Panc1 (cell line): ENCODE results near the gene ATP2B1.

Experiments used
- POLR2AphosphoS5 ChIP-seq: IDR thresholded peaks from 2 replicates; pipeline ENCODE4 v1.6.1; 2012; ENCODE audit warnings: mild to moderate bottlenecking, low read depth, low read length, moderate library complexity
- TCF7L2 ChIP-seq: IDR thresholded peaks from 2 replicates; pipeline ENCODE4 v1.6.1; 2011; ENCODE audit warnings: mild to moderate bottlenecking, low read depth, low read length, inconsistent platforms
- TF ChIP-seq, protein P1 (sequence below): fragments of 450-650 bp; IDR thresholded peaks from 2 replicates; pipeline ENCODE4 v1.5.1; 2017; ENCODE audit warnings: mild to moderate bottlenecking

DNA sequence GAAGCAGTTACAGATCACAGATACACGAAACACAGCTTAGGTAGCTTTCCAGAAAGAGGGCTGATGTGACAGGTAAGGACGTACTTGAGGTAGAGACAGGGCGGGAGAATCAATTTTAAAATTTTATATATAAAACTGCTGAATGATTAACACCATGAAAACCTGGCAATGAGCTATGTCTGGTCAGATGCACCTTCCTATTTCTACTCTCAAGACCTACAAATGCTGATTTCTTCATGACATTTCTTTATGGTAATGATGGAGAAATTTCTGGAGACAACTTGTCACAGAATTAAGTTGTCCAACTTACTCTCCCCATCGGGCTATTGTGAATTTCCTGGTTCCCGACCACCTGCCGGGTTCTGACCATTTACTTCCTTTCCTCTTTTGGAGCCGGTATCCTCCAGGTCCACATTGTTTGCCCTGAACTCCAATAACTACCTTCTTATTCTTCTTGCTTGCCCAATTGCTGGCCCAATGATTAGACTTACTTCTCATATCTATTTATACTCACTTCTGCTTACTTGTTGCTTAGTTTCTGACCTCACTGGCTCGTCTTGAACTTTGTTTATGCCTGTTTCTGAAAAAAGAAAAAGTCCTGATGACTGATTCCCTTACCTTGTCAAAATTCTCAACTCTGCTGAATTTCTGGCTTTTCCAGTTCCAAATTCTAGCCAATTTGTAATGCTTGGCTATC, 12.8 kb upstream of the ATP2B1 start:
- TF ChIP-seq, protein P1, sequence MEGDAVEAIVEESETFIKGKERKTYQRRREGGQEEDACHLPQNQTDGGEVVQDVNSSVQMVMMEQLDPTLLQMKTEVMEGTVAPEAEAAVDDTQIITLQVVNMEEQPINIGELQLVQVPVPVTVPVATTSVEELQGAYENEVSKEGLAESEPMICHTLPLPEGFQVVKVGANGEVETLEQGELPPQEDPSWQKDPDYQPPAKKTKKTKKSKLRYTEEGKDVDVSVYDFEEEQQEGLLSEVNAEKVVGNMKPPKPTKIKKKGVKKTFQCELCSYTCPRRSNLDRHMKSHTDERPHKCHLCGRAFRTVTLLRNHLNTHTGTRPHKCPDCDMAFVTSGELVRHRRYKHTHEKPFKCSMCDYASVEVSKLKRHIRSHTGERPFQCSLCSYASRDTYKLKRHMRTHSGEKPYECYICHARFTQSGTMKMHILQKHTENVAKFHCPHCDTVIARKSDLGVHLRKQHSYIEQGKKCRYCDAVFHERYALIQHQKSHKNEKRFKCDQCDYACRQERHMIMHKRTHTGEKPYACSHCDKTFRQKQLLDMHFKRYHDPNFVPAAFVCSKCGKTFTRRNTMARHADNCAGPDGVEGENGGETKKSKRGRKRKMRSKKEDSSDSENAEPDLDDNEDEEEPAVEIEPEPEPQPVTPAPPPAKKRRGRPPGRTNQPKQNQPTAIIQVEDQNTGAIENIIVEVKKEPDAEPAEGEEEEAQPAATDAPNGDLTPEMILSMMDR: no peak
- TF ChIP-seq POLR2AphosphoS5 (no peak), TCF7L2 (no peak)
